Cortex of kidney (tissue), 1 donor: ENCODE results near the gene PRSS2.
"Not testable (repeated sequence)": the region's sequence is repeated elsewhere in the genome, so short reads cannot be mapped to it uniquely, and the experiment has no call there.

Experiments
- DNase-seq: peaks from one replicate; lab custom pipeline; 2025; lab: John Stamatoyannopoulos, UW

PRSS2 gene

DNA sequence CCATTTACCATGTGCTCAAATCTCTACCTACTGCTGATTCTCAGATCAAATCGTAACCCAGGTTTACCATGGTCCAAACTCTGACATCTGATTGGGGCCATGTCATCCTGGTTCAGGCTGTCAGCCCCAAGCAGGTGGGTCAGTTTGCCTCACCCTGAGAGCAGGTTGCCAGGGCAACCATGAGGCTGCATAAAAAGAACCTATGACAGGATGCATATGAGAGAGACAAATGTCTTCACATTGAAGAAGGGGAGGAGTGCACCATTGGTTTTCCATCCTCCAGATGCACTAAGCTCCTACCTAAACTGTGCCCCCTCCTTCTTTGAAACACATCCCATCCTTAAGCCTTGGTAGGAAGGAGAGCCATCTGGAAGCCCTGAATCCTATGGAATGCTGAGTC is 11.3 kb upstream of the PRSS2 start:
- no peak for DNase-seq

DNA sequence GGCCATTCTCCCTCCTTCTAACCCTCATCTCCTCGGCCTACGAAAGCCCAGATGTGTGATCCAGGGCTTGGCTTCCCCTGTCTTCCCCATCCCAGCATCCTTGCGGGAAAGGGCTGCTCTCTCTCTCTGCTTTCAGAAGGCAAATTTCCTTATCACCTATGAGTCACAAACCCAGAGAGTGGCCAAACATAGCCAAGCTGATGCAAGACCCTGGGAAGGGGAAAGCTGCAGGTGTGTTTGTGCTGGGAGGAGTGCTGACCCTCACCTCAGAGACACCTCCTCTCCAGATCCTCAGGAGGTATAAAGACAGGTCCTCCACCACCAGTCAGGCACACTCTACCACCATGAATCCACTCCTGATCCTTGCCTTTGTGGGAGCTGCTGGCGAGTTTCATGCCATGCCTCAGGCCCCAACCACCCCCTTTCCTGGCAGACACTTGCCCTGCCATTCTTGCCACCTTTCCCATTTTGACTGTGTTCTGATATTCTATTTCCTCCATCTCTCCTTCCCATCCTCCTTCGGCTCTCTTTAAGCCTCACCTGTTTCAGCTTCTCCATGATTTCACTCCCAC is 10.6 kb upstream of the PRSS2 start:
- DNase-seq, result no peak

DNA sequence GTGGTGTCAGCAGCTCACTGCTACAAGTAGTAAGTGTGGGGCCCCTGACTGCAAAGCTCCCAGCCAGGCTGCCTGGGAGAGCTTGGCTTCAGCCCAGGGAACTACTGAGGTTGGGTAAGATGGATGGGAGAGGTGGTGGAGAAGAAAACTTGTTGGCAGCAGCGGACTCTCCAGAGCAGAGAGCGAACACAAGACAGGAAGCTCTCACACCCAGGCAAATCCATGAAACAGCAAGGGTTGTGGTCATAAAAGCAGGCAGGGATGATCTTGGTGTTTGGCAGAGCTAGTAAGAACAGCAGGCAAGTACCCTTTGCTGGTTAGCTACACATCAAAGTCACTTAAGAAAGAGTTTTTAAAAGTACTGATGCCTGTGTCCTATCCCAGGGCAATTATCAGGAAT is 9.2 kb upstream of the PRSS2 start:
- DNase-seq, result not testable (repeated sequence)

DNA sequence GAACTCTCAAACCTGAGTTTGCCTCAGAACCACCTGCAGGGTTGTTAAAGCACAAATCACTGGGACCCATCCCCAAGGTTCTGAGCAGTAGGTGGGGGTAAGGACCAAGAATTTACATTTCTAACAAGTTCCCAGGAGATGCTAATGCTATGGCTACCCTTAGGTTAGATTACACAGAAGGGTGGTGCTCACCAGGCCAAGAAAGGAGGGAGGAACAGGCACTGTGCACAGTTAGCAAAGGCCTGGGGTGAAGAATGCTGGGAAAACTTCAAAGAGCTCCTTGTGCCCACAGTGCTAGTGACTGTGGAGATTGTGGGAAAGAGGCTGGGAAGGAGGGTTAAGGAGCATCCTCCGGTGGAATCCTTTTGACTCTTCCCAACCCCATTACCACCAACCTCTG is 8.7 kb upstream of the PRSS2 start:
- DNase-seq, result no peak

DNA sequence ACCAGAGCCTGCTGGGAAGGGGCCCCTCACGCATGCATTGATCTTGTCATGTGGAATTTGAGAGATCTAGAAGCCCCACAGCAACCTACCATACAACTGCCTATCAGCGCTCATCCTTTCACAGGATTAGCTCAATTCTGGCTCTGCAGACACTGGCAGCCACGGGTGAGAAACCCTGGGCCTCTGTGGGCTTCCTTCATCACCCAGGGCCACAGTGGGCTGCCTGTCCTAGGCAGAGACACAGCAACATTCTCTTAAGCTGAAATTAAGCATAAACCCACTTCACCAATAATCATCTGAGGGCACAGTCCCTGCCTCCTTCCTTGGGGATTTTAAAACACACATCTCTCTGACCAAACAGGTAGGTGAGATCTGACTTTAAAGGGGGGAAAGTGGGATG is 3.3 kb upstream of the PRSS2 start:
- DNase-seq, result no peak

DNA sequence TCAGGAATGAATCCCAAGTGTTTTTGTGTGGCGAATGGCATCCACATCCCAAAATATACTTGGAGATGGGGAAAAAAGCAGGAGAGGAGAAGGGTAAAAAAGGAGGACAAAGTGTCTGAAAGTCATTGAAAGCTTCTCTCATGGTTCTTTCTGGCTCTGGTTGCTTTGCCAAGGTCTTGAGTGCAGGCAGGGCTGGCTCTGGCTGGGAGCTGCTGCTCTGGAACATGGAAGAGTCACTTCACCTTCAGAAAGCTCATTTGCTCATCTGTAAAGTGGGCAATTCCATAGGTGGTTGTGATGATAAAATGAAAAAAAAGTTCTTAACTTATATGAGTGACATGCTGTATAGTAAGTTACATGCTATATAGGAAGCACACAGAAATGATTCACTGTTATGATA is 2.9 kb upstream of the PRSS2 start:
- DNase-seq, result no peak

DNA sequence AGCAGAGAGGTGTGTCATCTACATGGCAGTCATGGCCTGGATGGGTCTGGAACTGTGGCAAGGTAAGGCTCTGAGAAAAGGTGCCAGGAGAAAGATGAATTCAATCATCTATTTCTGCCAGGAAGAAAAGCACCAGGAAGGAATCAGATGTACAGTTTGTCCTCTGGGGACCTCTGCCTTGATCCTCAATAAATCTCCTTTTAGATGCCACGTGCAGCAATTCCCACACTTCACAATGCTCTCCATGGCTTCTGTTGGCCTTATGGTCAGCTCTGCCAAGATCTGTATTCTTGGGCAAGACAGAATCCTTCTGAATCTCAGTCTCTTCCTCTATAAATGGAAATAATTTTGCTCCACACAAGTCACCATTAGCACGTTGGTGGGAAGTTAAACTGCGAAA is 1.9 kb upstream of the PRSS2 start:
- DNase-seq, result not testable (repeated sequence)

DNA sequence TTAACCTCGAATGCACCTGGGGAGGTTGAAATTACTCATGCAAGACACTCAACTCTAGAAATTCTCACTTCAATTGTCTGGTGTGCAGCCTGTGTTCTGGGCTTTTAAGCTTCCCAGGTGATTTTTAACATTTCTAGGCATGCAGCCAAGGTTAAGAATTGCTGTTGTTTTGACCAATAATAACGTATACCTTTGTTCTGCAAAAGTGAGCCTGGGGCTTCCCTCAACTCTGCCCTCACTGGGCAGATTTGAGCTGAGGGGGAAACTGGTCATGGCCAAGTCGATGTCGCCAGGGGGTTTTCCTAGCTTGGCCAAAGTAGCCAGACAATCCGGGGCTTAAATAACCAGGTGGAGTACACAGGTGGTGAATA is 568 bp downstream of the PRSS2 start:
- DNase-seq, result no peak

DNA sequence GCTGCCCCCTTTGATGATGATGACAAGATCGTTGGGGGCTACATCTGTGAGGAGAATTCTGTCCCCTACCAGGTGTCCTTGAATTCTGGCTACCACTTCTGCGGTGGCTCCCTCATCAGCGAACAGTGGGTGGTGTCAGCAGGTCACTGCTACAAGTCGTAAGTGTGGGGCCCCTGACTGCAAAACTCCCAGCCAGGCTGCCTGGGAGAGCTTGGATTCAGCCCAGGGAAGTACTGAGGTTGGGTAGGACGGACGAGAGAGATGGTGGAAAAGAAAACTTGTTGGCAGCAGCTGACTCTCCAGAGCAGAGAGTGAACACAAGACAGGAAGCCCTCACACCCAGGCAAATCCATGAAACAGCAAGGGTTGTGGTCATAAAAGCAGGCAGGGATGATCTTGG is 1.3 kb downstream of the PRSS2 start:
- DNase-seq, result no peak

DNA sequence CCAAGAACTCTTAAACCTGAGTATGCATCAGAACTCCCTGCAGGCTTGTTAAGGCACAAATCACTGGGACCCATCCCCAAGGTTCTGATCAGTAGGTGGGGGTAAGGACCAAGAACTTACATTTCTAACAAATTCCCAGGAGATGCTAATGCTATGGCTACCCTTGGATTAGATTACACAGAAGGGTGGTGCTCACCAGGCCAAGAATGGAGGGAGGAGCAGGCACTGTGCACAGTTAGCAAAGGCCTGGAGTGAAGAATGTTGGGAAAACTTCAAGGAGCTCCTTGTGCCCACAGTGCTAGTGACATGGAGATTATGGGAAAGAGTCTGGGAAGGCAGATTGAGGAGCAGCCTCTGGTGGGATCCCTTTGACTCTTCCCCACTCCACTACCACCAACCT is 1.9 kb downstream of the PRSS2 start:
- DNase-seq, result no peak

DNA sequence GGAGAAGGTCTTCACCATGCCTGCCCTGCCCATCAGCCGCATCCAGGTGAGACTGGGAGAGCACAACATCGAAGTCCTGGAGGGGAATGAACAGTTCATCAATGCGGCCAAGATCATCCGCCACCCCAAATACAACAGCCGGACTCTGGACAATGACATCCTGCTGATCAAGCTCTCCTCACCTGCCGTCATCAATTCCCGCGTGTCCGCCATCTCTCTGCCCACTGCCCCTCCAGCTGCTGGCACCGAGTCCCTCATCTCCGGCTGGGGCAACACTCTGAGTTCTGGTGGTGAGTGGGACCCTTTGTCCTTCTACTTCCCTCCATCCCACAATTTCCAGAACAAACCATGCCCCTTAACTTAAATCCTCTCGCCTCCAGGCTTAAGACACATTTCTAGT is 2.5 kb downstream of the PRSS2 start:
- DNase-seq, result no peak

DNA sequence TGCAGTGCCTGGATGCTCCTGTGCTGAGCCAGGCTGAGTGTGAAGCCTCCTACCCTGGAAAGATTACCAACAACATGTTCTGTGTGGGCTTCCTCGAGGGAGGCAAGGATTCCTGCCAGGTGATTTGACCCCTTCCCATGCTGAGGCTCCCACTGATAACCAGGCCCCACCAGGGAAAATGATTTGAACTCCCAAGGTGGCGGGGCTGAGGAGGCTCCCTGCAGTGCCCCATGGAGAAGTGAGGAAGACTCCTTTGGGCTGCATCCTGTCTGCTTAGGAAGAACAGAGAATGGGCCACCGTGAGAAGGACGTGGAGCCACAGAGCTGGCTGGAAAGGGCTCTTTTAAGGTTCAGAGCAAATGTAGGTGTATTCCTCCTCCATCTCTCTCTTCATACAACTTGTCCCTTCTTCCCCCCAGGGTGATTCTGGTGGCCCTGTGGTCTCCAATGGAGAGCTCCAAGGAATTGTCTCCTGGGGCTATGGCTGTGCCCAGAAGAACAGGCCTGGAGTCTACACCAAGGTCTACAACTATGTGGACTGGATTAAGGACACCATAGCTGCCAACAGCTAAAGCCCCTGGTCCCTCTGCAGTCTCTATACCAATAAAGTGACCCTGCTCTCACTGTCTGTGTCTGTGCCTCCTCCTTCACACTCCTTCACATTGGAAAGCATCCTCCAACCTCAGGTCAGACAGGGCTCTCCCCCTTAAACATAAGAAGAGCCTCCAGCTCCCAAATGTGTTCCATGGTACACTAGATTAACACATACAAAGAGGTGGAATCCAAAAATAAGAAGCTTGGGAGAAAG is 3.4 kb downstream of the PRSS2 start:
- DNase-seq, result no peak

DNA sequence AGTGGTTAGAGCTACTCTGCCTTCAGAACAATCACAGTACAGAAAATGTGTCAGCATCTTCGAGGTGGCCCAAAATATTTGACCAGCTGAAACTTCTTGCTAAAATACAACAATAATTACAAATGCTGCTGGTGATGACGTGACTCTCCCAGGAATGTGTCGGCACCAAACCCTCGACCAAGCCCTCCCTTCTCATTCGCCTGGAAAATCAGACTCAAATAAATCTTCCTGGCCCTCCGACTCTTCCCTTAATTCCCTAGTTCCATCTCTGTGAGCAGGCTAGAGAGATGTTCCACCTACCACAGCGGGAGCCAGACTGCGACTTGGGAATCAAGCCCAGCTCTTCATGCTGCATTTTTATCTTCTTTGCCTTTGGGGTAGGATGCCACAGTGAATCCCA is 4.1 kb downstream of the PRSS2 start:
- DNase-seq, result no peak

DNA sequence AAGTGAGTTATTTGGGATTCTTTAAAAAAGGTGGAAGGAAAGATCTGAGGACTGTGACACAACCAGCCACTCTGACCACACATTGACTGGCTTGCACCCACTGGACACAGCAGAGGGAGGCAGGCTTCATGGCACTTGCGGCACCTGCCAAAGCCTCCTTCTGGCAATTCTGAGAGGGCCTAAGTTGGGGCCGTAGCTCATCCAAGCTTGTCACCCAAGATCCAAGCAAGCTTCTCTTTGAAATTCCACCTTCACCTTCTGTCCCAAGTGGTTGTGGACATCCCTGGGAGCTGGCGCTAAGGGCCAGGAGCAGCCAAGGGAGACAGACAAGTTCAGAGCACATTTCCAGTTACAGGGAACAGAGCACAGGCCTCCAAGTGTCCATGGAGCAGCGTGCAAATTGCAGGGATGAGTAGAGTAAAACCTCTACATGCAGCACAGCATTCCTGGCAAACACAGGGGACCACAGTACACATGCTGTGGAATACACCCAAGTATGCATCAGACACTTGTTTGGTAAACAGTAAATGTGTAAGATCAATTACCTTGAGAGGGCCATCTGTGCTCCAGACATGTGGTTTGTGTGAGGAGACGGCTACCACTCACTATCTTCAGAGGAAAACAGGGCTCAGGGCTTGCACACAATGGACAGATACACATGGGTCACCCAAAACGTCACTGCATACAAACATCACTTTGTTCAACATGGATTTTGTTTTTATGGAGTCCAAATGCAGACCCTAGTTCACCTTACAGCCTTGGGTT is 4.8 kb downstream of the PRSS2 start:
- DNase-seq, result not testable (repeated sequence)

DNA sequence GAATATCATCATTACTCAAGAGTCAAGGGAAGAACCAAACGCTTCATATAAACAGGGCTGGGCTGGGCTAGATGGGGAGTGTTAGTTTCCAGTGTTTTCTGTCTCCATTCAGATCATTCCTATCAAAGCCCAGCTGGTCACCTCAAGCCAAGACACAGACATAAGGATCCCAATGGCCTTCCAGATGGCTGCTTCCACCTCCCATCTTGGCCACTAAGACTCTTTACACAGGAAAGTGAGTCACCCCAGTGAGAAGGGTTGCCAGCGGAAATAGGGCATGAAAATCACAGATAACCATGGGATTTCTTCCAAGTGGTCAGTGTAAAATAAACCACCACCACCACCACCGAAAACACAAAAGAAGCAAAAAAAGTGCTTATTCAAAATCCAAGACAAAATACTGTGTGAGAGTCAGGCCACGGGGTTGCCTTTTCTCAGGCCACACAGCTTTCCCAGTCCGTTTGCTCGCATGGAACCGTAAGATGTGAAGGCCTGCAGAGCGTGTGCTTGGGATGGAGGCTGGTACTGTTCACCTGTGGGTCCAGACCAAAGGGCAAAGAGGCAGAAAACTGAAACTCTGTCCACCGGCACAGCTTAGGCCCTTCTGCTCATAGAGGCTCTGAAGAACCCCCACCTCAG is 5.6 kb downstream of the PRSS2 start:
- DNase-seq, result no peak

DNA sequence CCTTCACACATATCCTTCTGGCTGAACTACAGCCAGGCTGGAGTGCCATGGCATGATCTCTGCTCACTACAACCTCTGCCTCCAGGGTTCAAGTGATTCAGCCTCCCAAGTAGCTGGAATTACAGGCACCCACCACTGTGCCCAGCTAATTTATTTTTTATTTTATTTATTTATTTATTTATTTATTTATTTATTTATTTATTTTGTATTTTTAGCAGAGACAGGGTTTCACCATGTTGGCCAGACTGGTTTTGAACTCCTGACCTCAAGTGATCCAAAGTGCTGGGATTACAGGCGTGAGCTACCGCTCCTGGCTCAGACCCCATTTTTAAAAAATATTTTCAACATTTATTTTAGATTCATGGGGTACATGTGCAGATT is 6.1 kb downstream of the PRSS2 start:
- not testable (repeated sequence) for DNase-seq

DNA sequence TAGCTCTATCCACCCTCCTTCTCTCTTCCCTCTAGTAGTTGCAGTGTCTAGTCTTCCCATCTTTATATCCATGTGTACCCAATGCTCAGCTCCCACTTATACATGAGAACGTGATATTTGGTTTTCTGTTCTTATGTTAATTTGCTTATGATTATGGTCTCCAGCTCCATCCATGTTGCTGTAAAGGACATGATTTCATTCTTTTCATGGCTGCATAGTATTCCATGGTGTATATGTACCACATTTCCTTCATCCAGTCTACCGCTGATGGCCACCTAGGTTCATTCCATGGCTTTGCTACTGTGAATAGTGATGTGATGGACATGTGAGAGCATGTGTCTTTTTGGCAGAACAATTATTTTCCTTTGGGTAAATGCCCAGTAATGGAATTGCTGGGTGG is 6.5 kb downstream of the PRSS2 start:
- DNase-seq, result no peak

DNA sequence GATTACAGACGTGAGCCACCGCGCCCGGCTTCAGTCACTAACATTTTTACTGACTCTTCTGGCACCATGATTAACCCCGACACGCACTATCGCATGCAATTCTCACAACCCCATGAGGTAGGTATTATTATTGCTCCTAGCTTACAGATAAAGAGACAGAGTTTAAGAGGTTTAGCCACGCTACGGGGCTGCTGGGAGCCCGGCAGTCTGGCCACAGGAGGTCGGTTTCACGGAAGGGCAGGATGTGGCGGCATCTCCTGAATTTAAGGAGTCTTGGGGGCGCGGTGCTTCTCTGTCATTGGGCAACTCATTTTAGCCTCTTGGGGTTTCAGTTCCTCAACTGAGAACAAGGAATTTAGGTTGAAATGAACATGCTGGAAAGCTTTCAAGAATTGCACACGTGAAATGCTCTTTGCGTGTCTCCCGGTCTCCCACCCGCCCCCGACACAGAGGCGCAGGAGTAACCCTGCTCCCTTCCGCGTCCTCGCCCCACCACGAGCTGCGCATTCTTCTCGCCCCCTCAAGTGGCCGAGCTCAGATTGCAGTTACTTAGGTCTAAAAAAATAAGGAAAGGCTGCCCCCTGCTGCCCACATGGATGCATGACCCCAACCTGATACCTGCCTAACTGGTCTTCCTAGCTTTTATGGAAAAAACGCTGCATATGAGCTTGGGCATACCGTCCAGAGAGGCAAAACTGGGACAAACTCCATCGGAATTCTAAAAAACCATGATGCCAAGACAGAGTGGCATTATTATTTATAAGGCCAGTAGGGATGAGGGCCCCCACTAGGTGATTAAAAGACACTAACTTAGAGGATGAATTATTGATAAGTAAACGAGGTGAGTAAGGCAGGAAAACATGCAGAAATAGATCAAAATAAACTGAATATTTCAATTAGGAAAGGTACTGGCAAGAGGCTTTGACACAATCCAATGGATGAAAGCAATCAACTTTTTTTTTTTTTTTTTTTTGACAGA is 12.4 kb downstream of the PRSS2 start:
- DNase-seq, result no peak

DNA sequence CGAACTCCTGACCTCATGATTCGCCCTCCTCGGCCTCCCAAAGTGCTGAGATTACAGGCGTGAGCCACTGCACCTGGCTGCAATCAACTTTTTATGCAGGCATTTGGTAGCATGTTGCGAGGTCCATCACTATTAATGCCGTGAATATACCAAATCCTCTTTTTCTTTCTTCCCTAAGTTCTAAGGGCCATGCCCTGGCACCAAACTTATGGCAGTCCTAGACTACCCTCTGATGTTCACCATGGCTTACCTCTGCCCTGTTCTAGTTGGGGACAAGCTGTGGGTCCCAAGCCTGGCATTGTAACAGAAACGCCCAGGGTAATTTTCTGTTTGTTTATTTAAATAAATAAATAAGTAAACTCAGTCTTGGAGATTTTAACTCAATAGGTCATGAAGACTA is 13.3 kb downstream of the PRSS2 start:
- DNase-seq, result no peak

DNA sequence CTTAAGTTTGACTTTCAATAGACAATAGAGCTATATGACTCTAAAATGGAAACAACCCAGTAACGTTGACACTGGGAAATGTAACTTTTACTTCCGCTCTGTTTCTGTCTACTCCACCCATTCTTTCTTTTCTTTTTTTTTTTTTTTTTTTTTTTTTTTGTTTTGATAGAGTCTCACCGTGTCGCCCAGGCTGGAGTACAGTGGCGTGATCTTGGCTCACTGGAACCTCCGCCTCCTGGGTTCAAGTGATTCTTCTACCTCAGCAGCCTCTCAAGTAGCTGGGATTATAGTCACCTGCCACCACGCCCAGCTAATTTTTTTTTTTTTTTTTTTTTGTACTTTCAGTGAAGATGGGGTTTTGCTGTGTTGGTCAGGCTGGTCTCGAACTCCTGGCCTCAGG is 13.9 kb downstream of the PRSS2 start:
- no peak for DNase-seq

DNA sequence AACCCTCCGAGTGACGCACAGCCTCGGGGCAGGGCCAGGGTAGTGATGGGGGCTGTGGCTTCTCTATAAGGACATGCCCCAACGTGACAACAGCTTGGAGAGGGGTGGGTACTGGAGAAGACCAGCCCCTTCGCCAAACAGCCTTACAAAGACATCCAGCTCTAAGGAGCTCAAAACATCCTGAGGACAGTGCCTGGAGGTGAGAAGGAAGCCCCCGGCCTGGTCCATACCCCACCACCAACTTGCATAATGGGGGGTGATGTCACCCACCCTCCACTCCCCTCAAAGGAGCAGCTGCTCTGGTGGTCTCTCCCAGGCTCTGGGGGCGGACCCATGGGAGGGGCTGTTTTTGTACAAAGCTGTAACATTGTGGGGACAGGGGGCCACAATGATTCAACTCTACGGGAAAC is 15.1 kb downstream of the PRSS2 start:
- no peak for DNase-seq
